Activated CD4-positive, alpha-beta T cell treated with anti-CD3 and anti-CD28 coated beads, Interleukin-2, amount 50 U/mL, for 16 hours (primary cell): ENCODE data around the gene TBX1.

Source experiments
- DNase-seq: peaks from one replicate; pipeline ENCODE4 v3.0.0-alpha.2; 2020

TBX1 gene

DNA sequence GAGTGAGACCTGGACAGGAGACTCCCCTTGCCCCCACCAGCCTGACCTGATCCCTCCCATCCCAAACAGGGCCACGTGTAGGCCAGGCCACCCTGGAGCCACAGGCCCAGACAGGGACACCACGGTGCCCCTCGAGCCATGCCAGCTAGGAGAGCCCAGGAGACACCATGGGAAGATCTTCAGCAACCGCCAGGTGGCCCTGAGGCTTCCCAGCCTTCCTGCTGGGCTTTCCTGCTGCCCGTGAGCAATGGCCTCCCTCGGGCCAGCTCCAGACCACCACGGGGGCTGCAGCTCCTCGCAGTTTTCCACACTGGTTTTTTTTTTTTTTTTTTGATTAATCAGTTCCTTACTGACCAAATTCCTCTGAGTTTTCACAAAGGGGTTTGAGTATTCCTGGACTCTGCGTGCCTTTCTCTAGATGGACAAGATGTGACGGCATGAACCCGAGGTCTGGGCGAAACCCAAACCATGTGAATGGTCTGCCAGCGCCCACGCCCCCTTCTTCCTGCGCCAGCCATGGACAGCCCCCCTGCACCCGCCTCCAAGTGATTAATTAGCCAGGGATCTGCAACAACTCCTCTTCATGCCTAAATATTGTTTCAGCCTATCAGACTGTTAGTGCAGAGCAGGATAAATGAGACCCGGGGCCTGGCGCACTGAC is 40.9 kb downstream of the TBX1 start:
- no peak for DNase-seq

DNA sequence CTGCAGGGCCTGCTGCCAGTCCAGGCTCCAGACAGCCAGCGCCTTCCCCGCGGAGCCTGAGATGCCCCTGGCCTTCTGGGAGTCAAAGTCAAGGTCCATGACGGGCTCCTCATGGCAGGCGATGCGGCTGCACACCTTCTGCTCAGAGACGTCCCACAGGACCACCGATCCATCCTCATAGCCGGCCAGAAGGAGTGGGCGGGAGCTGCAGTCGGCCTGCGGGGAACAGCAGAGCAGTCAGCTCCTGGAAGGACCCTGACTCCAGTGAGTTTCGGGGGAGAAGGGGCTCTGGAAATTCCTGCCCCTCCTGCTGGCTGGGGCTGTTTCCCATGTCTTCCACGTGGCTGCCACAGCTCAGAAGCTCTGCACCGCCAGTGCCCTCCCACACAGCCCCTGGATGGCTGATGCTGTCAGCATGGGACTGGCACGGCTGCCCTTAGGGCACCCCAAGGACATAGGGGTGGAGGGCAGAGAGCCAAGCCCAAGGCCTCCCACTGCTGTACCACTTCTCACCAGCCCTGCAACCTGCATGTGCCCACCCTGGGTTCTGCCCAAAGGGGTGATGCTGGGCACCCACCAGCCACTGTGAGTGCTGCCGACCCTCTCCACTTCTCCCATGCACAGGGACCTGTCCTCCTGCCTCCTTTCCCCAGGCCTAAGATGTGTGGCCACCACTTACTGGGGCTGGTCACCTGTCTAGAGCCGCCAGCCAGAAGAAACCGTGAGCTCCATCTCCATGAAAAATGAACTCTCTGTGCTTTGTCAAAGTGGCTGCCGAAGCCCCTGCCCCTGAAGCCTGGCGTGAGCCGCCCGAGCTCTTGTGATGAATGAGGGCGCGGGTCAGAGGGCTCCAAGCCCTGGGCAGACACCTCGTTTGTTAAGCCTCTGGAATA is 41.7 kb downstream of the TBX1 start:
- DNase-seq: no peak

DNA sequence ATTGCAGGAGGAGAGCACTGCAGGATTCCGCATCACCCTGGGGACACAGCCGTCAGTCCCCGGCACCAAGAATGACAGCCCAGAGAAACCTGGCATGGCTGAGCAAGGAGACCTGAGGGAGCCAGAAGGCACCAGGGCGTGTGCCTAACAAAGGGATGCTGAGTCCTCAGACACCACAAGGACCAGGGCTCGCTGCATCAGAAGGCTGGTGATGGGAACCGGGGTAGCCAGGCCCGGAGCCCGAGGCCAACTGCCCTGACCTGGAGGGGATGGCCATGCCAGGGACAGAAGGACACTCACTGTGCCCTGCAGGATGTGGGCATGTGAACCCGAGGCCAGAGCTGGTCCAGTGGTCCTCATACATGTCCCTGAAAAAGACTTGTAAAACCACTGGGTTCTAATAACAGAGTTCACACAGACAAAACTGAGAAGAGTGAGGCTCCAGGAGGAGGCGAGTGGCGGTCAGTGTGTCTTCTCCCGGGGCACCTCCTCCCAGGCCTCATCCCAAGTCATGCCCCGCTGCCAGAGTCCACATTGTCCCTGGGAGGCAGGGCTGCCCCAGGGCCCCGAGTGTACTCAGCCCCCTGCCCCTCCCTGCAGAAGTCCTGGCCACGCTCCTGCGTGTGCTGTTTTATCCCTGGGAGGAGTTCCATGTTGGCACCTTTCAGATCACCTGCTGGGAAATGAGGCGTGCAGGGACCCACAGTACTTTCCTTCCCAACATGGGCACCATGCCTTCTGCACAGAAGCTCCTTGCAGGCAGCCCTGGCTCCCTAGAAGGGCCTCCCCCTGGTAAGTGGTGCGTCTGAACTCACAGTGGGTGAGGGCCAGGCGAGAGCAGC is 42.5 kb downstream of the TBX1 start:
- no peak for DNase-seq

DNA sequence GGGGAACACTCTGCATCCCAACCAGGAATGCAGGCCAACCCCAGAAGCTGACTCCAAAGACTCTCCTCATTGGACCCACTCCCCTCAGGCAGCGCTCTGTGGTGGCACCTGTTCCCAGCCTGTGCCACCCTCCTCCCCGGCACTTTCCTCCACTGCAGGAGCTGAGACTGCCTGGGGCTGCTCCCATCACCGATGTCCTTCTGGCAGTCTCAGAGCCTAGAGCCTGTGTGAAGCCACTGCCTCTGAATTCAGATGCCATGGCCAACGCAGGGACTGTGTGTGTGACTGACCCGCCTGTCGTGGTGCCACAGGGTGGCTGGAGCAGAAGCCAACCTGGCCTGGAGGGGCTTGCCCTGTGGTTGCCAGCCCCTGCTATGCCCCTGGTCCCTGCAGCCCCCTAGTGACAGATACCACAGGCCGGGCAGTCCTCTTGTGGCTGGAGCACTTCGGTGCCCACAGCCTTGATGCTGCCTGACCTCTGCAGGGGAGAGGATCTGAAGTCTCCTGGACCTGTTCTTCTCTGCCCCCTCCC is 43.2 kb downstream of the TBX1 start:
- no peak for DNase-seq

- DNase-seq: no peak
Observed at GRCh38 chr22:19805821-19806212, 45.2 kb downstream of the TBX1 start.

DNA sequence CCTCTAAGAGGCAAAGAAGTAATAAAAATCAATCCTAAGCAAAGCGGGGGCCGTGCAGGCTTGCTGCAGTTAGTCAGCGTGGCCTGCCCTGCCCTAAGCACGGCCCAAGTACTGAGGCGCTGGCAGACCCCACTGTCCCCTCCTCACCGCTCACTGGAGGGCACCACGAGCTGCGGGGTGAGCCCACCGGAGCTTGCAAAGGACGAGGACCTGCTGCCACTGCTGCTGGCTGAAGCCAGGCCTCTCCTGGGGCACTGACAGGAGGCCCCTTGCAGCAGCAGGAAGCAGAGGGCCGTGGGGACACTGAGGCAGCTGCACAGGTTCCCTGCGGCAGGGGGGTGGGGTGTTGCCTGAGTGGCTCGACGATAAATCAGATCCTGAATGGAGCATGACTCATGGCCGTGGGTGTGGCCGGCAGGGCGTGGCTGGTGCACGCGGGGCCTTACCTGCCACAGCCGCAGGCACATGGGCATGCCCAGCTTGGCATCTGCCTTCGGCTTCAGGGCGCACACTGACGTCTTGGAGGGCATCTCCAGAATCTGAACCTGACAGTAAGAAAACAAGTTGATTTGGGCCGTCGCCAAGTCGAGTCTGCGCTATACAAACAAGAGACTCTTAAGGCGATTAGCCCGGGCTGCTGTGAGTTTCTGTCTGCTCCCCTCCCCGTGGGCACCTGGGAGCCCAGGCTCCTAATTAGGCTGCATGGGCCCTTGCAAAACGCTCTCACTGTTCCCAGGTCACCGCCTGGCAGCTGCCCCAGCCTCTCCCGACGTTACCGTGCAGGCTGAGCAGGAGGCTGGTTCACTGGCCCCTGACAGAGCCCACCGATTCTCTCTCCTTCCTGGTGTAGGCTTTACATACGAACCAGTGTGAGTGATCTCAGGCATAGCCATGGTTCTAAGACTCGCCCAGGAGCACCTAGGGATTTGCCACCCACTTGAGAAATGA is 45.9 kb downstream of the TBX1 start:
- DNase-seq: no peak

DNA sequence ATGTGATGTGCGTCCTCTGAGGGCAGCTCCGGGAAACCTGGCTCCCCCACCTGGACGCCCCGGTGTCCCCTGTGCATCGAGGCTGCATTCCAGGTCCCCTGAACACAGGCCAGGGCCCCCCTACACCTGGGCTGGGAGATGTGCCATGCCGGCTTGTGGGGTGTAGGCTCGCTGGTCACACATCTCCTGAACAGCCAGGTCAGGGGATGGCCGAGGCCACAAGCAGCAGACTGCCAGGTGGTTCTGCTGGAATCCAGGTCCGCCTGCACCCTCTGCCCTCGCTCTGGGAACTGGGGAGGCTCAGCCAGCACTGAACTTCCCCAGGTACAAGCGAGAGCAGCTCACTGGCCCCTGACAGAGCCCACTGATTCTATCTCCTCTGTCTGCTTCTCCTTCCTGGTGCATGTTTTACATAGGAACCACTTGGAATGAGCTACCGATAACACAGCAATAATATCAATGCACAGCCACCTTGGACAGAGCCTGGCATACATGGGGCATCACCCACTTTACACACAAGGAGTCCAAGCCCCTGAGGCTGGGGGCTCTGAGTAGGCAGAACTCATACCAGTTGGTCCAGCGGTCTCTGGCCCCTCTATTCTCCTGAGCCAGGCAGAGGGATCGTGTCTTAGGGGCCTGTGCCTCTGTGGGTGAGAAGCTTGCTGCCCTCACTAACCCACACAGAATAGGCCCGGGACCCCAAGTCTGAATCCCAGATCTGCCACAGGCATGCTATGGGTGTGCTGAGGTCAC is 46.8 kb downstream of the TBX1 start:
- no peak for DNase-seq

DNA sequence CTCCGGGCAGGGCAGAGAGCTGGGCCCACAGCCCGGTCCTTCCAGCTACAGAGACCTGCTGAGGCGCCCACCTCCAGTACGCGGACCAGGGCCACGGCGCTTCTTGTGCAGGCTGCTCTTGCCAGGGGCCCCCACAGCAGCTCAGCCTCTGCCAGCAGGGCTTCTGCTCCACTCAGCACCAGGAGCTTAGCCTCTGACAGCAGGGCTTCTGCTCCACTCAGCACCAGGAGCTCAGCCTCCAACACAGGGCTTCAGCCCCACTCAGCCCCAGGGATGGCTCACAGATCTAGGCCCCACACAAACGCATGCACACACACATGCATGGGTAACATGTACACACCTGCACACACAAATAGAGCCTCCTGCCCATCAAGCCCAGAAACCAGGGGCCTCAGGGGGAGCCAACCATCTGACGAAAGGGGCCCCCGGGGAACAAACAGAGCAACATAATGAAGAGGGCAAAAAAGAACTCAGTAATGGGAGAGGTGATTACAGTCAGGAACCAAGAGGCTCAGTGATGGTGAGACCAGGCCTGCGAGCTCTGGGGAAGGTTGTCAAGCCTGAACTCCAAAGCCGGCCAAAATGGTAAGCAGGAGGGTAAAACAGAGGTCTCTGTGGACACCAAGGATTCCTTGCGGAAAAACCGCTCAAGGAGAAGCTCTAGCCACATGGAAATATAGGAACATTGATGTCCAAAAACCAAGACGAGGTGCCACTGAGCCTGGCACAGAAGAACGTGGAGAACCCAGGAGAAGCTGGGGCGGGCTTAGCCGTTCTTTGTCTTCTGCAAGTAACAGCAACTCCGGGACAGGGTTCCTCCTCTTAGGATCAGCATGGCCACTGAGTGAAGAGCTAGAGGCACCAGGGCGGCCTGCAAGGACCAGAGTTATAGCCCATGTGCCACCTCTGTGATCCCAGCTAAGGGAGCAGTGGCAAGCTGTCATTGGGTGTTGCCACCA is 47.6 kb downstream of the TBX1 start:
- DNase-seq: no peak

- DNase-seq: no peak
Observed at GRCh38 chr22:19808873-19809478, 48.4 kb downstream of the TBX1 start.

DNA sequence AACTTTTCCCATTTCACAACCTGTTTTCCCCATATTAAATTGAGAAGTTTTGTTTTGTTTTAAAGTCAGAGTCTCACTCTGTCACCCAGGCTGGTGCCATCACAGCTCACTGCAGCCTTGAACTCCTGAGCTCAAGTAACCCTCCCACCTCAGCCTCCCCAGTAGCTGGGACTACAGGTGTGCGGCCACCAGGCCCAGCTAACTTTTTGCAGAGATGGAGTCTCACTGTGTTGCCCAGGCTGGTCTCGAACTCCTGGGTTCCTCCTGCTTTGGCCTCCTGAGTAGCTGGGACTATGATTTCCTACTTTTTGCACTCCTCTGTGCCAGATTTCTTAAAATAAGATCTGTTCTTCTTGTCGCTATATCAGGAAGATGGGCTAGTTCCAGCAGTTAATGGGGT is 49.2 kb downstream of the TBX1 start:
- no peak for DNase-seq

DNA sequence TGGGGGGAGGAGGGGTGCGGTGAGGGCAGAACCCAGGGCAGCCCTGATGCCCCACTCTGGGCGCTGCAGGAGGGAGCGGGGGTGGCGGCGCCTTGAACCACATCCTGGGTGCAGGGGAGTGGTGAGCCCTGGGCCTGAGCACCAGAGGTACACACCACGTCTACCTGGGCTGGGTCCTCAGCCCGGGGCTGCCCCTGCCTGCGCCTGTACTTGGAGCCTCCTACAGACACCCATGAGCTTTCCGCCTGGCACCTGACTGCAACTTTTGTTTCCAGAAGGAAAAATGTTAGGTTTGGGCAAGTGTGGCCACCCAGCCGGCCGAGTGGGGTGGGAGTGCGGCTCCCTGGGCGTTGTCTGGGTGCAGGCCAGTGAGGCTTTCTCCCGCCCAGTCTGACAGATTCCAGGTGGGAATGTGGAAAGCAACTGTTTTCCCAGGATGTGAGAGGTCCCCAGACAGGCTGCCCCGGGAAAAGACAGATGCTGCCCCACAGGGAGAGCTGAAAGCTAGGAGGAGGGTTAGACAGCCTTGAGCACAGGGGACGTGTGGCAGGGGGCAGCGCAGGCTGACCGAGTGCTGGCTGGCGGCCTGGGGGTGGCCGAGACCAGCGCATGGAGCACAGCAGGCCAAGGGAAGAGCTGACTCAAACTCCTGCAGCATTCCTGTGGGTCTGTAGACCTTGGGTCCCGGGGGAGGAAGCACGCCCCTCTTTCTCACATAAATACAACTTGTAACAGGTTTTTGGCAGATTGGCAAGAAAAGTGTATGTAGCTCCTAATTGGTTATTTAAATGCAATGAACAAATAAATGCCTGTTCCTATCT is 50.0 kb downstream of the TBX1 start:
- no peak for DNase-seq

DNA sequence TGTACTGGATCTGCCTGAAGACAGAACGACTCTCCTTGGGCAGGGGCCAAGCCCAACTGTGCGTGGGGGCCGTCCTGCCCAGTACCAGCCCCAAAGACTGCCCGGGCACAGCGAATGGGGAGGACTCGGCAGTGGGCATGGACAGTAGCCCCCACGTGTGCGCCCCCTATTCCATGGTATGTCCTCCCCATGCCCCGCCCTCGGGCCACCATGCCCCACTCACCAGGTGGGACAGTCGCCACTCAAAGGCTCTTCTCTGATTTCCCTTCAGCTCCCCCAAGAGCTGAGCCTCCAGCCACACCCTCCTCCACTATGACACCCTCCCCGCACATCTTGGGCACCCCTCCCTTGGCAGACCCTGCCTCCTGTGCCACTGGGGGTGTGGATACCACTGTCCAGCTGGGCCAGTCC is 50.6 kb downstream of the TBX1 start:
- DNase-seq: no peak

- no peak for DNase-seq
Observed at GRCh38 chr22:19811811-19812771, 51.5 kb downstream of the TBX1 start.

DNA sequence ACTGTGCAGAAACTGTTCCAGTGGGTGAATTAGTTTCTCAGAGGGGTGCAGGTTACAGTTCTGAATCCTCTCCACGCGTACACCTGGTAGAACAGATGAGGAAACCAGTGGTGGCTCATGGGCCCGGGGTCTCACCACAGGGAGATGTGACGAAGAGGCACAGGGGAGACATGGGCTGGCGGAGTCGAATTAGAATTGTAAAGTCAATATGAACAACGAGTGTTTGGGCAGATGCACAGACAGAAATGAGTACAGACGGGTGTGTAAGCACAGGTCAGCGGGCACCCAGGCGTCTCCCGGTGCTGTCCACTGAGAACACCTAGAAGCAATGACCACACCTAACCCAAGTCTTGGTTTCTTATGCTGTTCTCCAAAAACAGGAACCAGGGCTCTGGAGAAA is 52.3 kb downstream of the TBX1 start:
- no peak for DNase-seq

- no peak for DNase-seq
Observed at GRCh38 chr22:19814428-19814827, 53.9 kb downstream of the TBX1 start.

DNA sequence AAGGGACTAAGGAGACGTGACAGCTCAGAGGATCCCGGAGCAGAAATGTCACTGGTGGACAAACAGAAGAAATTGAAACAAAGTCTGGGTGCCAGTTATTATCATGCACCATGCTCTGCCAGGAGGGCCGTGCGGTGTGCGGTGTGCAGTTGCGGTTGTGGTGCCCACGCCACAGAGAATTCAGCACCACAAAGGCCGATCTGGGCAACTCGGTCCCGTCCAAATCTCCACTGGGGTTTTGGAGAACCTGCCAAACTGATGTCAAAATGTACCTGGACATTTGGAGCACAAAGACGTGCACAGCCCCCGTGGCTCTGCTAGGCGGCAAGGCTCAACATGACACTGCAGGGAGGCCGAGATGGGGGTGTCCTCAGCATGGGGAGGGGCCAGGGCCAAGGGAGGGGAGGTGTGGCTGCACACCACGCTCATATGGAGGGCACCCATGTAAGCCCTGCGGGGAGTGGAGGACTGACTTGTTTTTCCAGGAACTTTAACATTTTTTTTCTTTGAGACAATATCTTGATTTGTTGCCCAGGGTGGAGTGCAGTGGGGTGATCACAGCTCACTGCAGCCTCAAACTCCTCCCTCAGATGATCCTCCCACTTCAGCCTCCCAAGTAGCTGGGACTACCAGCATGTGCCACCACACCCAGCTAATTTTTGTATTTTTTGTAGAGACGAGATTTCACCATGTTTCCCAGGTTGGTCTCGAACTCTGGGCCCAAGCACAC is 54.7 kb downstream of the TBX1 start:
- no peak for DNase-seq

DNA sequence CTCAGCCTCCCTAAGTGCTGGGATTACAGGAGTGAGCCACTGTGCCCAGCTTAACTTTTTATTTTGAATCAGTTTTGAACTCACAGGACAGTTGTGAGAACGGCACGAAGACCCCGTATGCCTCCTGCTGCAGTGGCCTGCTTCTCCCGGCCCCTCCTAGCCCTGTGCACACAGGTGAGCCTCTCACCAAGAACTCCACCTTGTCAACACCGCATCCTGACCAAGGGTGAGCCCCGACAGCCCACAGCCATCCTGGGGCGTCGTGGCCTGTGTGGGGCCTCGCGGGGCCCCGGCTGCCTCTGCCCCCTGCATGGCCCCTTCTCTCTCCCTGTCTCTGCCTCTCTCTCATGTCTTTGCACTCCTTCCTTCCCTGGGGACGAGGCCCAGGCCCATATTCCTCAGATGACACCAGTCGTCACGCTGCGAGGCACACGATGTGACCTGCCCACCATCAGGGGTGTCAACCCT is 55.3 kb downstream of the TBX1 start:
- DNase-seq: no peak
